ENCODE data around the gene TRMT61A.

DNA sequence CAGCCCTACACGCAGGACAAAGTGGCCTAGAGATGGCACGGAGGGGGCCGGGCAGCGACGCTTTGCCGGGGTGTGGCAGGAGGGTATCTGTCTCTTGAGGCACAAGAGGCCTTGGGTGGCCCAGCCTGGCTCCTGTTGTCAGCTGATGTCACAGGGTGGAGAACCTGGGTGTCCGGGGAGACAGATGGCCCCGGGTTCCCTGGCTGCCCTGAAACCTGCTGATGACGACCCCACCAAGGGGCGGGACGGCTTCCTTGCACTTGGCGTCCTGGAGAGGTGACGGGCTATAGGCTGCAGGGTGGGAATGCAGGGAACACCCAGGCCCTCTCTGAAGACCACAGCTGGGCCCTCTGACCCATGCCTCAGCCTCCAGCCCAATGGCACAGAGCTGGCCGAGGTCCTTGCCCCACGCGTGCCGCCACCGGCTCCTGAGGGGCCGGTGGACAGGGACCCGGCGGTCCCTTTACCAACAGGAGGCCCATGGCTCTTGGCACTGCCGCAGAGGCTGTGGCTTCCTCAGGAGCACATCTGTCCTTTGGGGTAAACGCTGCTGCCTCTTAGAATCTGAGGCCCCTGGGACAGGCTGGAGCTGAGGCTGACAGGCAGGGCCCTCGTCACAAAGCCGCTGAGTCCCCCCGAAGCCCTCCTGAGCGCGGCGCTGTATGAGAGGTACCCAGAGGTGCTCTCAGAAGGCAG is 16.4 kb downstream of the TRMT61A start:
- TF ChIP-seq CHD2 (IDR thresholded peaks at IDR 0.05; ENCODE audit: low read depth, low read length) (no peak), MYNN (CRISPR knock-in tag; IDR thresholded peaks at IDR 0.05; ENCODE audit: low read depth) (no peak), SSRP1 (CRISPR knock-in tag; IDR thresholded peaks at IDR 0.05) (no peak), SRF (IDR thresholded peaks at IDR 0.05; ENCODE audit: low read depth, low read length) (no peak), SOX13 (IDR thresholded peaks at IDR 0.05) (no peak), SOX13 (CRISPR knock-in tag; conservative IDR thresholded peaks at IDR 0.05 in 1 of 2, IDR thresholded peaks at IDR 0.05 in 1 of 2) (no peak), ZNF350 (CRISPR knock-in tag; IDR thresholded peaks at IDR 0.05; ENCODE audit: borderline replicate concordance, low read depth) (no peak), NFATC3 (CRISPR knock-in tag; IDR thresholded peaks at IDR 0.05) (no peak), THYN1 (CRISPR knock-in tag; IDR thresholded peaks at IDR 0.05; ENCODE audit: borderline replicate concordance, low read depth) (no peak), PHF8 (CRISPR knock-in tag; IDR thresholded peaks at IDR 0.05) (no peak), SP4 (CRISPR knock-in tag; IDR thresholded peaks at IDR 0.05) (no peak)
- TF ChIP-seq, protein P1, sequence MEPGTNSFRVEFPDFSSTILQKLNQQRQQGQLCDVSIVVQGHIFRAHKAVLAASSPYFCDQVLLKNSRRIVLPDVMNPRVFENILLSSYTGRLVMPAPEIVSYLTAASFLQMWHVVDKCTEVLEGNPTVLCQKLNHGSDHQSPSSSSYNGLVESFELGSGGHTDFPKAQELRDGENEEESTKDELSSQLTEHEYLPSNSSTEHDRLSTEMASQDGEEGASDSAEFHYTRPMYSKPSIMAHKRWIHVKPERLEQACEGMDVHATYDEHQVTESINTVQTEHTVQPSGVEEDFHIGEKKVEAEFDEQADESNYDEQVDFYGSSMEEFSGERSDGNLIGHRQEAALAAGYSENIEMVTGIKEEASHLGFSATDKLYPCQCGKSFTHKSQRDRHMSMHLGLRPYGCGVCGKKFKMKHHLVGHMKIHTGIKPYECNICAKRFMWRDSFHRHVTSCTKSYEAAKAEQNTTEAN (CRISPR knock-in tag; conservative IDR thresholded peaks at IDR 0.05): no peak
- TF ChIP-seq, protein P2, sequence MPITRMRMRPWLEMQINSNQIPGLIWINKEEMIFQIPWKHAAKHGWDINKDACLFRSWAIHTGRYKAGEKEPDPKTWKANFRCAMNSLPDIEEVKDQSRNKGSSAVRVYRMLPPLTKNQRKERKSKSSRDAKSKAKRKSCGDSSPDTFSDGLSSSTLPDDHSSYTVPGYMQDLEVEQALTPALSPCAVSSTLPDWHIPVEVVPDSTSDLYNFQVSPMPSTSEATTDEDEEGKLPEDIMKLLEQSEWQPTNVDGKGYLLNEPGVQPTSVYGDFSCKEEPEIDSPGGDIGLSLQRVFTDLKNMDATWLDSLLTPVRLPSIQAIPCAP (CRISPR knock-in tag; IDR thresholded peaks at IDR 0.05; ENCODE audit: low read depth): no peak
- TF ChIP-seq, protein P3, sequence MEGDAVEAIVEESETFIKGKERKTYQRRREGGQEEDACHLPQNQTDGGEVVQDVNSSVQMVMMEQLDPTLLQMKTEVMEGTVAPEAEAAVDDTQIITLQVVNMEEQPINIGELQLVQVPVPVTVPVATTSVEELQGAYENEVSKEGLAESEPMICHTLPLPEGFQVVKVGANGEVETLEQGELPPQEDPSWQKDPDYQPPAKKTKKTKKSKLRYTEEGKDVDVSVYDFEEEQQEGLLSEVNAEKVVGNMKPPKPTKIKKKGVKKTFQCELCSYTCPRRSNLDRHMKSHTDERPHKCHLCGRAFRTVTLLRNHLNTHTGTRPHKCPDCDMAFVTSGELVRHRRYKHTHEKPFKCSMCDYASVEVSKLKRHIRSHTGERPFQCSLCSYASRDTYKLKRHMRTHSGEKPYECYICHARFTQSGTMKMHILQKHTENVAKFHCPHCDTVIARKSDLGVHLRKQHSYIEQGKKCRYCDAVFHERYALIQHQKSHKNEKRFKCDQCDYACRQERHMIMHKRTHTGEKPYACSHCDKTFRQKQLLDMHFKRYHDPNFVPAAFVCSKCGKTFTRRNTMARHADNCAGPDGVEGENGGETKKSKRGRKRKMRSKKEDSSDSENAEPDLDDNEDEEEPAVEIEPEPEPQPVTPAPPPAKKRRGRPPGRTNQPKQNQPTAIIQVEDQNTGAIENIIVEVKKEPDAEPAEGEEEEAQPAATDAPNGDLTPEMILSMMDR (CRISPR knock-in tag; IDR thresholded peaks at IDR 0.05): no peak
